GM19035 (cell line): ENCODE measurements around the gene ANGPTL7.
"Not testable (repeated sequence)": the region's sequence is repeated elsewhere in the genome, so short reads cannot be mapped to it uniquely, and the experiment has no call there.

Source experiments
- ATAC-seq: cut with Tn5 transposase; IDR thresholded peaks from one replicate; pipeline ENCODE4 v1.9.1; 2021; ENCODE audit not compliant: unreplicated experiment

ANGPTL7 gene

DNA sequence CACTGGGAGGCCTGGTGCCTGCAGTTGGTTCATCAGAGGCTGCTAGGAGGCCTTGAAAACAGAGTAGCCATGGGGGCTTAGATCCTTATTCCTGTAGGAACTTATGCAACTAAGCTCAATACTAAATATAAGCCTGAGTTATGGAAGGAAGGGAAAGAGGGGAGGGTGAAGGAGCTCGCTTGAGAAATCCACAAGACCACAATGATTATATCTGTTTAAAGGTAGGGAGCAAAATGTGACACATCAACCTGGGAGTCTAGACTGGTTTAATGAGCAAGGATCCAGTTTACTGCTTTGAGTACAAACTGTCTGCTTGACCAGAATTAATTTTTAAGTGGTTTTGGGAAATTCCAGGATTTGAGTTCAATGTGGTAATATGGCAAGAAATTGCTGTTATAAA, 20.4 kb upstream of the ANGPTL7 start:
- no peak for ATAC-seq

GRCh38 chr1:11169202-11169601, 20.0 kb upstream of the ANGPTL7 start:
- ATAC-seq, result no peak

DNA sequence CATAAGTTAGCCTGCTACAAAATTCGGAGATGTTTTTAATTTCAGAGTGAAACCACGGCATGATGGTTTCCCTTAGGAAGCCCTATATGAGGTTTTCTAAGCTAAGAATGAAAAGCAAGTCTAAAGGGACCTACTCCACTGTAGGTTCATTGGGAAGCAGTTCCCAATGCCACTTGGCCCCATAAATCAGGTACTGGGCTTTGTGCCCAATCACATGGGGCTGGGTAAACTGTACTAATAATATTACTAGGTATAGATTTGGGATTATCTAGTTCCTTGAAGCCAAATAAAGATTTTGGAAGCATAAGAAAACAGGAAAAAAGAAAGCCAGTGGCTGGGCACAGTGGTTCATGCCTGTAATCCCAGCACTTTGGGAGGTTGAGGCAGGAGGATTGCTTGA, 19.1 kb upstream of the ANGPTL7 start:
- no peak for ATAC-seq

GRCh38 chr1:11174261-11174942, 14.8 kb upstream of the ANGPTL7 start:
- no peak for ATAC-seq

DNA sequence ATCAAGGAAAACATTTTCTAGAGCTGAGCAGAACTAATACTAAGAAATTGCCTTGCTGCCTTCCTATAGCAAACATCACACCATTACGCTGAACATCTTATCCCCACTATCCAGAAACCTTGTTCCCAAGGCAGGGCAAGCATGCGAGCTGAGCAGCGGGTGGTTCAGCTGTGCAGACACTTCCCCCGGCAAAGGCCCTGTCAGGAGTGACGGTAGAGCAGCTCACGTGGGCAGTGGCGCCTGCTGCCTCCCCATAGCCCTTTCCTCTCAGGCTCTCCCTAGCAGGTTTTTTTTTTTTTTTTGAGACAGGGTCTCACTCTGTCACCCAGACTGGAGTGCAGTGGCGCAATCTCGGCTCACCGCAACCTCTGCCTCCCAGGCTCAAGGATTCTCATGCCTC, 13.7 kb upstream of the ANGPTL7 start:
- ATAC-seq, result no peak

DNA sequence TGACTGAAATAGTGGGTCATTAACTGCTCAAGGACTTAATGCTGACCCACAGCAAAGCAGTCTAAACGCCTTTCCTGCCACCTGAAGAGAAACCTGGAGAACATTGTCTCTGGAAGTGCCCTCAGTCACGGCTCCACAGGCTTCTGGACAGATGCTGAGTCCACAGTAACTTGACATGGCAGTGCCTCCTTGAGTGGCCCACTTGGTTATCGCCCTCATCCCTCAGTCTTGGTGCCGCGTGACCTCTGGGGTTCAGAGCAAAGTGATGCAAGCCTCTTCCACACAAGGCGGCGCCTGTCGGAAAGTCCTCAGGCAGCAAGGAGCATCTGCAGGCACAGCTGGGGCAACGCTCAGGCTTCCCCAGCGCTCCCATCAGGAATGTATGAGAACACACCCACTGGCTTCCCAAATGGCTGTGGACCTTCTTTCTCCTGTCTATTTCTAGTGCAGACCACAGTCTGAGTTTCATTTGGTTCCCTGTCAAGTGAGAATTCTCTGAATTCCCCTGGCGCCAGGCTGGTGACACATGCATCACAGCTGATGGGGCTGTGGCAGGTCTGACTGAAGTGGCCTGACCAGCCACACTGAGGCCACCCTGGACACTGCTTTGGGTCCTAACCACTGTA, 13.0 kb upstream of the ANGPTL7 start:
- no peak for ATAC-seq

- no peak for ATAC-seq
These were observed 10.8 kb upstream of the ANGPTL7 start for GRCh38 chr1:11178021-11179015.

- no peak for ATAC-seq
These were observed 10.0 kb upstream of the ANGPTL7 start for GRCh38 chr1:11179125-11179524.

DNA sequence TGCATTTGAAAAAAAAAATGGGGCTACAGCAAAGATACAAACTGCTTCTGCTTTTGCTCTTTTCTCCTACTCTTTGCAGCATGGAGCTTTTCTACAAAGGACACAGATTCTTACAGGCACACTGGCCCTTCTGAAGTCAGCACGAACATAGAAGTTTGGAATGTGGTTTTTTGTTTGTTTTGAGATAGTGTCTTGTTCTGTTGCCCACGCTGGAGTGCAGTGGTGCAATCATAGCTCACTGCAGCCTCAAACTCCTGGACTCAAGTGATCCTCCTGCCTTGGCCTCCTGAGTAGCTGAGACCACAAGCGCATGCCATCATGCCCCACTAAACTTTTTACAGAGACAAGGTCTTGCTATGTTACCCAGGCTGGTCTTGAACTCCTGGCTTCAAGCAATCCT, 9.4 kb upstream of the ANGPTL7 start:
- not testable (repeated sequence) for ATAC-seq

GRCh38 chr1:11180342-11180744, 8.8 kb upstream of the ANGPTL7 start:
- no peak for ATAC-seq

GRCh38 chr1:11182884-11183283, 6.3 kb upstream of the ANGPTL7 start:
- ATAC-seq, result no peak

- ATAC-seq, result no peak
These were observed 4.2 kb upstream of the ANGPTL7 start for GRCh38 chr1:11184973-11185372.

DNA sequence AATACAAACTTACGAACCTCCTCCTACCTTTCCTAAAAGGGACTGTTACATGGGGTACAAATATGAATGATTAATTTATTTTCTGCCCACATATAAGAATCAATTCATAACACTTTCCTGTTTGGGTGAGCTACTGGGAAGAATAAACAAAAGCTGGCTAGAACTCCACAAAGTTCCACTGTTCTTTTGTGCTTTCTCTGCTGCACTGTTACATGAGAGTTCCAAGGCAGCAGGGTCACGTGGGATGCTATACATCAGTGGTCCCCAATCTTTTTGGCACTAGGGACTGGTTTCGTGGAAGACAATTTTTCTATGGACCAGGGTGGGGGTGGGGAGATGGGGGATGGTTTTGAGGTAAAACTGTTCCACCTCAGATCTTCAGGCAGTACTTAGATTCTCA, 2.2 kb upstream of the ANGPTL7 start:
- no peak for ATAC-seq

GRCh38 chr1:11187494-11187893, 1.7 kb upstream of the ANGPTL7 start:
- ATAC-seq, result no peak

DNA sequence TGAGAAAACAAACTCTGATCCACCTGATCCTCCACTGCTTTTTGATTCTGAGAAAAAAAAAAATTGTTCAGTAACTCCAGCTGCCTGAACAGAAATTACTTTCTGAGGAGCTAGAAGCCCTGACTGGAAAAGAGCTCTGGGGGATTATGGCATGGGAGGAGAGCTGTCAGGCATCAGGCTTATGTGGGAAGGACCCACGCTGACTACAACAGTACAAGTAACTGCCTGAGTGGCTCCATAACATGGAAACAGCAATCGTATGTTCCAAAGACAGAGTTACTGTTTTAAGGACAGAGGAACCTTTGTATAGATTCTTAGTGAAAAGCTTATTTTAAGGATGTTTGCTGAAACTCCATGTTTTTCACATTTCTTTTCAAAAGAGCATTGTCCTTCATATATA, 1.2 kb upstream of the ANGPTL7 start:
- no peak for ATAC-seq

DNA sequence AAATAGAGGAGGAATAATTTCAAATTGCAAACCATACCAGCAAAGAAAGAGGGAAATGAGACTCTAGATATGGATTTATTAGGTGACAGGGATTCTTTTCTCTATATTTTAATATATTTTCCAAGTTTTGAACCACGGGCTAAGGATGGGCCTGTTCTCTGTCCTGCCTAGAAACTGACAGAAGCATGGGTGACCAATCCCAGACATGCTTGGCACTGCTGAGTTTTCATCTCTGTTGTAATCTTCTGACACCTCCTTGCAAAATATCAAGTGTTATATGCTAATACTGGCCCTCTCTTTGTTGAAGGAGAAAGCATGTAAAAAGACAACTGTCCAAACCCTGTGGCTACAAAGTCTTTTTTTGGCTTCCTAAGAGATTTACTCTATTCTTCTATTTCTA, 774 bp upstream of the ANGPTL7 start:
- ATAC-seq, result no peak

DNA sequence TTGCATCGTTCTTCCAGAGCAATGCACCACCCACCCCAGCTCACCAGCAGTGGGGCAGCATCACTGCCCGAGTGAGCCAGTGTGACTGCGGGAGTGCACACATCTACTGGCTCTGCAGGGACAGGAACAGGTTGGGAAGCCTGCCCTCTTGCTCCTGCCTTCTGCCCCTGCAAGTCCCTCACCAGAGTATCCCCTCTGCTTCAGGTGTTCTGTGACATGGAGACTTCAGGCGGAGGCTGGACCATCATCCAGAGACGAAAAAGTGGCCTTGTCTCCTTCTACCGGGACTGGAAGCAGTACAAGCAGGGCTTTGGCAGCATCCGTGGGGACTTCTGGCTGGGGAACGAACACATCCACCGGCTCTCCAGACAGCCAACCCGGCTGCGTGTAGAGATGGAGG, 4.2 kb downstream of the ANGPTL7 start:
- no peak for ATAC-seq

DNA sequence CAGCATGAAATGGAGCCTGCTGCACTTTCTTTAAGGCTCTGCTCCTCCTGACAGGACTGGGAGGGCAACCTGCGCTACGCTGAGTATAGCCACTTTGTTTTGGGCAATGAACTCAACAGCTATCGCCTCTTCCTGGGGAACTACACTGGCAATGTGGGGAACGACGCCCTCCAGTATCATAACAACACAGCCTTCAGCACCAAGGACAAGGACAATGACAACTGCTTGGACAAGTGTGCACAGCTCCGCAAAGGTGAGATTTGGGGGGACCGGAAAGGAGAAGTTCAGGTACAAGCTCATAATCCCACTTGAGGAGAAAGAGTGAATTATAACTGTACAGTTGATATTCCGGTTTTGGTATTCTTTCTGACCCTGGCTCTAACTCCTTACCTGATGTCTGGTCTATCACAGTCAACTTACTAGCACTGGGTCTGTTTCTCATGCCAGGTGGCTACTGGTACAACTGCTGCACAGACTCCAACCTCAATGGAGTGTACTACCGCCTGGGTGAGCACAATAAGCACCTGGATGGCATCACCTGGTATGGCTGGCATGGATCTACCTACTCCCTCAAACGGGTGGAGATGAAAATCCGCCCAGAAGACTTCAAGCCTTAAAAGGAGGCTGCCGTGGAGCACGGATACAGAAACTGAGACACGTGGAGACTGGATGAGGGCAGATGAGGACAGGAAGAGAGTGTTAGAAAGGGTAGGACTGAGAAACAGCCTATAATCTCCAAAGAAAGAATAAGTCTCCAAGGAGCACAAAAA, 5.4 kb downstream of the ANGPTL7 start:
- ATAC-seq, result no peak

GRCh38 chr1:11196945-11197344, 7.8 kb downstream of the ANGPTL7 start:
- ATAC-seq, result no peak

DNA sequence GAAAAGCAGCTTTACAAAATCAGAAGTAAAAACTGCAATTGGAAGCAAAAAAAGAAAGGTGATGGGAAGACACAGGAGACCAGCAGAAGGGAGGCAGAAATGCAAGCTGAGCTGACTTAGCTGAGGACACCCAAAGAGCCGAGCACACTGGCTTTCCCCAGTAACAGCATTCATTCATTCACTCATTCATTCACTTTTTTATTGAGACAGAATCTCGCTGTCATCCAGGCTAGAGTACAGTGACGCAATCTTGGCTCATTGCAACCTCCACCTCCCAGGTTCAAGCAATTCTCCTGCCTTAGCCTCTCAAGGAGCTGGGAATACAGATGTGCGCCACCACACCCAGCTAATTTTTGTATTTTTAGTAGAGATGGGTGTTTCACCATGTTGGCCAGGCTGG, 8.2 kb downstream of the ANGPTL7 start:
- ATAC-seq, result no peak

DNA sequence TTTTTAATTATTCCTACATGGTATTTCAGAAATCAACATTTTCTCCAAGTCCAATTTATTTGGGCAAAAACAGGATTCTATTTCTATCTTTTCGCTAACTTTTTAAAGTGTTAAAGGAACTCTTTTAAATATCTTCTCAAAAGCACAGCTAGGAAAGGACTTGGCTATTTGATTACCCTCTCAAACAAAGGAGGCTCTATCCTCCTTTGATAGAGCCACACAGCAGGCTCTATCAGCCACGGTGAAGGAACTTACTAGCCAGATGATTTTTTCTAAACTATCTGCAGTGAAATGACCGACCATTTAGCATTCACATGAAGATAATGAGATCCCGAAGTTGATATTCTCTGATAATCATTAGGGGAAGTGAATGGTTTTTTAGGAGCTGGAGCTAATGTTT, 9.1 kb downstream of the ANGPTL7 start:
- no peak for ATAC-seq
